Stomach (tissue), 4 donors: ENCODE results near the gene RUNDC1.

Experiments
- POLR2A ChIP-seq, 4 donors: fragments of 450-650 bp; IDR thresholded peaks; one replicate each; pipeline ENCODE4 v1.6.1; 2016; ENCODE audit warnings: antibody characterized with exemption in 4 of 4, control low read depth in 2 of 4, mild to moderate bottlenecking in 1 of 4, moderate library complexity in 1 of 4
- TF ChIP-seq, protein P1 (sequence below), 7 experiments: fragments of 450-650 bp in 4 of 7; fragments of 200-600 bp in 3 of 7; sonication (generic) in 3 of 7; IDR thresholded peaks; one replicate each; pipeline ENCODE4 v1.5.1; 2016 to 2019; ENCODE audit warnings: antibody characterized with exemption in 7 of 7, control low read depth in 2 of 7, mild to moderate bottlenecking in 1 of 7

DNA sequence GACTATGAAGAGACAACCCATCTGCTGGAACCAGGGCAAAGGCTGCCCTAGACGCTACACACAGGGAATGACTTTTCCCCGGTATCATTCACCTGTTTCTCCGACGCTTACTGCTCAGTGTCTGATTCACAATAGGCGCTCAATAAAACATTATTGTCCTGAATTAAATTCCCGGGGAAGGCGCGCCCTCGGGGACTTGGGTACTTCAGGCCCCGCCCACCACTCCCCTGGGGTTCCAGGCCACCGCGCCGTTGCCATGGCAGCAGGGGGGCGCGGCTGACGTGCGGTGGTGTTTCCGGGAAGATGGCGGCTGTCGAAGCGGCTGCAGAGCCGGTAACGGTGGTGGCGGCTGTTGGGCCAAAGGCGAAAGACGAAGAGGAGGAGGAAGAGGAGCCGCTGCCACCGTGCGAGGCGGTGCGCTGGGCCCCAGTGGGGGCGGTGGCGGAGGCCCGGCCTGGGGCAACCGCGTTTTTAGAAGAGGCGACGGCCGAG is at the start of gene RUNDC1:
- TF ChIP-seq POLR2A (IDR thresholded peaks at IDR 0.05): peak in 1 of 4 donors; percentile 45
- TF ChIP-seq, protein P1, sequence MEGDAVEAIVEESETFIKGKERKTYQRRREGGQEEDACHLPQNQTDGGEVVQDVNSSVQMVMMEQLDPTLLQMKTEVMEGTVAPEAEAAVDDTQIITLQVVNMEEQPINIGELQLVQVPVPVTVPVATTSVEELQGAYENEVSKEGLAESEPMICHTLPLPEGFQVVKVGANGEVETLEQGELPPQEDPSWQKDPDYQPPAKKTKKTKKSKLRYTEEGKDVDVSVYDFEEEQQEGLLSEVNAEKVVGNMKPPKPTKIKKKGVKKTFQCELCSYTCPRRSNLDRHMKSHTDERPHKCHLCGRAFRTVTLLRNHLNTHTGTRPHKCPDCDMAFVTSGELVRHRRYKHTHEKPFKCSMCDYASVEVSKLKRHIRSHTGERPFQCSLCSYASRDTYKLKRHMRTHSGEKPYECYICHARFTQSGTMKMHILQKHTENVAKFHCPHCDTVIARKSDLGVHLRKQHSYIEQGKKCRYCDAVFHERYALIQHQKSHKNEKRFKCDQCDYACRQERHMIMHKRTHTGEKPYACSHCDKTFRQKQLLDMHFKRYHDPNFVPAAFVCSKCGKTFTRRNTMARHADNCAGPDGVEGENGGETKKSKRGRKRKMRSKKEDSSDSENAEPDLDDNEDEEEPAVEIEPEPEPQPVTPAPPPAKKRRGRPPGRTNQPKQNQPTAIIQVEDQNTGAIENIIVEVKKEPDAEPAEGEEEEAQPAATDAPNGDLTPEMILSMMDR (IDR thresholded peaks at IDR 0.05): no peak
